Inferior parietal cortex (tissue), 1 donor: Measurements from ENCODE around the gene HPN.
A peak's percentile ranks its signal among the peaks of the same experiment; 100 is the strongest.
"Not testable (repeated sequence)": the region's sequence is repeated elsewhere in the genome, so short reads cannot be mapped to it uniquely, and the experiment has no call there.

ENCODE experiments used
- DNase-seq: peaks from one replicate; pipeline ENCODE4 v3.0.0-alpha.2; 2016; ENCODE audit errors: extremely low spot score

The HPN gene

GRCh38 chr19:35083691-35084508, 42.4 kb downstream of the HPN start:
- no peak for DNase-seq

- no peak for DNase-seq
These were observed 42.9 kb downstream of the HPN start for GRCh38 chr19:35084509-35084762.

- DNase-seq = peak; percentile 45
These were observed 44.4 kb downstream of the HPN start for GRCh38 chr19:35085947-35086346.

- DNase-seq = no peak
These were observed 44.9 kb downstream of the HPN start for GRCh38 chr19:35086455-35086854.

GRCh38 chr19:35087393-35087792, 45.9 kb downstream of the HPN start:
- no peak for DNase-seq

GRCh38 chr19:35088131-35088913, 46.8 kb downstream of the HPN start:
- DNase-seq = no peak

GRCh38 chr19:35089554-35089953, 48.0 kb downstream of the HPN start:
- no peak for DNase-seq

- no peak for DNase-seq
These were observed 48.6 kb downstream of the HPN start for GRCh38 chr19:35090160-35090505.

- DNase-seq = peak; percentile 76
These were observed 49.1 kb downstream of the HPN start for GRCh38 chr19:35090506-35091214.

- no peak for DNase-seq
These were observed 51.9 kb downstream of the HPN start for GRCh38 chr19:35093430-35093829.

- DNase-seq = no peak
These were observed 52.6 kb downstream of the HPN start for GRCh38 chr19:35093941-35094647.

GRCh38 chr19:35094656-35095055, 53.1 kb downstream of the HPN start:
- DNase-seq = no peak

- no peak for DNase-seq
These were observed 54.3 kb downstream of the HPN start for GRCh38 chr19:35095667-35096368.

GRCh38 chr19:35098413-35099049, 57.0 kb downstream of the HPN start:
- DNase-seq = no peak

- no peak for DNase-seq
These were observed 57.8 kb downstream of the HPN start for GRCh38 chr19:35099155-35099896.

GRCh38 chr19:35099897-35100275, 58.4 kb downstream of the HPN start:
- no peak for DNase-seq

- no peak for DNase-seq
These were observed 59.3 kb downstream of the HPN start for GRCh38 chr19:35100588-35101533.

- DNase-seq = not testable (repeated sequence)
These were observed 60.4 kb downstream of the HPN start for GRCh38 chr19:35101949-35102348.

GRCh38 chr19:35103614-35104013, 62.1 kb downstream of the HPN start:
- DNase-seq = not testable (repeated sequence)
